ENCODE measurements around the gene OTUB1. TPM values are rescaled to one million over a fixed set of nuclear protein-coding genes. Genes with fewer than 3 reads are reported as not detected.

The OTUB1 gene
- total and polyA plus RNA-seq, 2 of the 13 experiments (the other 11 are each of a cell fraction or from before 2014, with no cell fraction given), result 58.8 to 130 TPM

DNA sequence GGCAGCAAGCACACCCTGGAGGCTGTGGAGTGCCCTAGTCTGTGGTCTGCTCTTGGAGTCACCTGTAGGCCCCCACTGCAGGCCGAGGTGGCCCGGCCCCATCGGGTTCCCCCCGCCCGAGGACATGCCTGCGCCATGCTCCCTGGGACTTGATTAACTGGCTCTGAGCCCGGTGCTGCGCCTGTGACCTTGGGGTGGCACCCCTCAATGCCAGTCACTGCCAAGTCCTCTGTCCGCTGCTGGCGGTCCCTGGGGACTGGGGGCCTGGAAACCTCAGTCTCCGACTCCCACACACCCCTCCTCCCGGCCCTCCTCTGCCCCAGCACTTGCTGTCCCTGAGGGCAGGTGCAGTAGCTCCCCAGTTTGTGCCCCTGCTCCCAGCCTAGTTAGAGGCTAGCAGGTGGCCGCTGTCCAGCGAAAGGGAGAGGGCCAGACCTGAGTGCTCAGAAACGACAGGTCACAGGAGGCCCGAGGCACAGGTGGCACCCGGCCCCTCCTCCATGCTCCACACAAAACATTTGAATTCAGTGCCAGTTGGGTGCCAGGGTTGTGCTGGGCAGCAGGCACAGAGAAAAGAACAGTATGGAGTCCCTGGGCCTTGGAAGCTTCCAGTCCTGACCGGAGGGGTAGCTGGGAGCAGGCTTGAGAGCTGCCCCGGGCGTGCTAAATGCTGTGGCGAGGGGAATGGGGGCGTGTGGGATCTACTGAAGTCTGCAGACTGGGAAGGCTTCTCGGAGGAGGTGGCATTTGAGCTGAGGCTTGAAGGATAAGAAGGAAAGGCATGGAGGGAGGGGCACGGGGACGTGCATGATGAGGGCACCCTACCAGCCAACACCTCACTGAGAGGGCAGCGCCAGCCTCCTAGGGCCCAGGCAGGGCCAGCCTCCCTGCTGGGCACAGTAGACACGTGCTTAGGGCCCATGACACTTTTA, 33.1 kb downstream of the OTUB1 start:
- Histone ChIP-seq H4K20me1 (ENCODE audit: insufficient read depth, low read length) (peaks cover 11% of the 10 kb centered on the region; the same call in 1 of the 2 replicates), H2AFZ (ENCODE audit: low read length) (no peak overlapping the region), H3K4me3 (replicated peaks in 1 of 3; ENCODE audit: insufficient read depth in 1 of 3, low read depth in 2 of 3, low read length in 3 of 3) (no peak overlapping the region), H3K27ac (ENCODE audit: extremely low read length, insufficient read depth, low read length) (no peak overlapping the region), H3K4me2 (ENCODE audit: low read depth, low read length) (no peak overlapping the region), H3K27me3 (ENCODE audit: control insufficient read depth in 1 of 2, insufficient read depth in 2 of 2, low read length in 2 of 2) (no peaks in the 10 kb centered on the region), H3K4me1 (ENCODE audit: insufficient read depth, low read length) (peaks cover 15% of the 10 kb centered on the region), H3K9me3 (ENCODE audit: low read length) (no peaks in the 10 kb centered on the region), H3K79me2 (ENCODE audit: insufficient read depth, low read length) (no peaks in the 10 kb centered on the region), H3K9ac (ENCODE audit: insufficient read depth, low read depth, low read length) (no peak overlapping the region), H3K36me3 (replicated peaks in 1 of 2; ENCODE audit: control insufficient read depth in 1 of 2, insufficient read depth in 2 of 2, low read length in 2 of 2) (no peaks in the 10 kb centered on the region)
- FAIRE-seq (no peak), DNase-seq (ENCODE audit: low spot score) (no peak), ATAC-seq (peak; percentile 16; the same call in 1 of the 3 replicates)
- no TSS peak for BruUV-seq (replicated peaks)
- ChIA-PET CTCF (ENCODE audit: low intra/inter-chr PET ratio, low total read pairs) (no interaction called here), POLR2A (no interaction called here)
- WGBS (ENCODE audit: low lambda C conversion rate), result 71% methylated on average over 16 of the region's 27 CpGs
- no peak for TF ChIP-seq GTF2F1 (IDR thresholded peaks at IDR 0.05; ENCODE audit: low read length)
- in situ Hi-C loops (cut with HindIII; ENCODE audit: extremely low pct_ligation_motif_present, low pct_unique_long_range_greater_than_20kb) (no loop called here), intact Hi-C loops (cut with micrococcal nuclease; ENCODE audit: unreplicated experiment) (no loop called here)

GRCh38 chr11:64020976-64021756, 34.9 kb downstream of the OTUB1 start:
- Histone ChIP-seq H3K4me3 (replicated peaks in 1 of 3; ENCODE audit: insufficient read depth in 1 of 3, low read depth in 2 of 3, low read length in 3 of 3) (no peak overlapping the region), H2AFZ (ENCODE audit: low read length) (no peak overlapping the region), H3K36me3 (replicated peaks in 1 of 2; ENCODE audit: control insufficient read depth in 1 of 2, insufficient read depth in 2 of 2, low read length in 2 of 2) (no peaks in the 10 kb centered on the region), H3K4me1 (ENCODE audit: insufficient read depth, low read length) (peaks cover 15% of the 10 kb centered on the region), H3K4me2 (ENCODE audit: low read depth, low read length) (no peak overlapping the region), H4K20me1 (ENCODE audit: insufficient read depth, low read length) (peaks cover 8% of the 10 kb centered on the region; the same call in 1 of the 2 replicates), H3K9ac (ENCODE audit: insufficient read depth, low read depth, low read length) (no peak overlapping the region), H3K79me2 (ENCODE audit: insufficient read depth, low read length) (no peaks in the 10 kb centered on the region), H3K27me3 (ENCODE audit: control insufficient read depth in 1 of 2, insufficient read depth in 2 of 2, low read length in 2 of 2) (no peaks in the 10 kb centered on the region), H3K9me3 (ENCODE audit: low read length) (no peaks in the 10 kb centered on the region), H3K27ac (ENCODE audit: extremely low read length, insufficient read depth, low read length) (no peak overlapping the region)
- DNase-seq (ENCODE audit: low spot score) (no peak), ATAC-seq (no peak), FAIRE-seq (no peak)
- POLR2A ChIA-PET, result no interaction called here
- WGBS (ENCODE audit: low lambda C conversion rate), result 76% methylated on average over 11 of the region's 22 CpGs
- CTCF ChIA-PET (ENCODE audit: low intra/inter-chr PET ratio, low total read pairs), result no interaction called here
- in situ Hi-C loops (cut with HindIII; ENCODE audit: extremely low pct_ligation_motif_present, low pct_unique_long_range_greater_than_20kb), result no loop called here
- intact Hi-C loops (cut with micrococcal nuclease; ENCODE audit: unreplicated experiment), result no loop called here
- no TSS peak for BruUV-seq (replicated peaks)
- TF ChIP-seq HNF1B (CRISPR knock-in tag; IDR thresholded peaks at IDR 0.05), result no peak
- TF ChIP-seq SATB2 (CRISPR knock-in tag; IDR thresholded peaks at IDR 0.05), result no peak
- no peak for TF ChIP-seq HNRNPK (IDR thresholded peaks at IDR 0.05; ENCODE audit: low read depth, low read length, poor library complexity, severe bottlenecking)
- no peak for TF ChIP-seq FOXJ3 (CRISPR knock-in tag; IDR thresholded peaks at IDR 0.05; ENCODE audit: borderline replicate concordance)
- no peak for TF ChIP-seq ASH2L (IDR thresholded peaks at IDR 0.05; ENCODE audit: insufficient read length, low read depth, low read length)
- TF ChIP-seq REL (CRISPR knock-in tag; conservative IDR thresholded peaks at IDR 0.05), result no peak
- TF ChIP-seq ZSCAN20 (CRISPR knock-in tag; IDR thresholded peaks at IDR 0.05; ENCODE audit: borderline replicate concordance), result no peak
- TF ChIP-seq PRDM10 (CRISPR knock-in tag; IDR thresholded peaks at IDR 0.05; ENCODE audit: low read depth), result no peak
- no peak for TF ChIP-seq TSC22D2 (CRISPR knock-in tag; IDR thresholded peaks at IDR 0.05; ENCODE audit: borderline replicate concordance)
